SK-N-SH treated with all-trans-retinoic acid at 6 μM for 48 hours (cell line): ENCODE data around the gene SMIM15.

ENCODE experiments used
- ATAC-seq: fragments of 200-7000 bp; cut with Tn5 transposase; 3 replicates; pipeline ENCODE4 v1.9.1; 2020; ENCODE audit warnings: mild to moderate bottlenecking, moderate library complexity
- ARNTL ChIP-seq: fragments of 450-650 bp; formaldehyde crosslinking; IDR thresholded peaks from 2 replicates; pipeline ENCODE4 v1.5.0; 2020; ENCODE audit warnings: low read depth, mild to moderate bottlenecking, moderate library complexity, borderline replicate concordance
- BACH2 ChIP-seq: fragments of 250-450 bp; sonication (Bioruptor Pico); IDR thresholded peaks from 2 replicates; pipeline ENCODE4 v1.9.0; 2021; ENCODE audit warnings: mild to moderate bottlenecking, borderline replicate concordance
- ESRRG ChIP-seq: fragments of 250-450 bp; sonication (Bioruptor Pico); IDR thresholded peaks from 2 replicates; pipeline ENCODE4 v1.6.1; 2021; ENCODE audit warnings: mild to moderate bottlenecking
- GLIS3 ChIP-seq: fragments of 250-450 bp; sonication (Bioruptor Pico); IDR thresholded peaks from 2 replicates; pipeline ENCODE4 v1.5.0; 2020; ENCODE audit warnings: mild to moderate bottlenecking, moderate library complexity
- ISL1 ChIP-seq: fragments of 250-450 bp; sonication (Bioruptor Pico); IDR thresholded peaks from 2 replicates; pipeline ENCODE4 v2.1.2; 2022; ENCODE audit warnings: mild to moderate bottlenecking, moderate library complexity
- OSR1 ChIP-seq: fragments of 250-450 bp; sonication (Bioruptor Pico); IDR thresholded peaks from 2 replicates; pipeline ENCODE4 v1.8.0; 2022; ENCODE audit warnings: moderate library complexity, mild to moderate bottlenecking, inconsistent platforms
- PATZ1 ChIP-seq: fragments of 250-450 bp; sonication (Bioruptor Pico); IDR thresholded peaks from 2 replicates; pipeline ENCODE4 v1.8.0; 2020; ENCODE audit warnings: mild to moderate bottlenecking, moderate library complexity, borderline replicate concordance
- POU6F1 ChIP-seq: fragments of 250-450 bp; sonication (Bioruptor Pico); IDR thresholded peaks from 2 replicates; pipeline ENCODE4 v1.8.0; 2021; ENCODE audit warnings: low read depth, mild to moderate bottlenecking, moderate library complexity, borderline replicate concordance
- PPARA ChIP-seq: fragments of 250-450 bp; sonication (Bioruptor Pico); IDR thresholded peaks from 2 replicates; pipeline ENCODE4 v1.5.0; 2020; ENCODE audit warnings: mild to moderate bottlenecking, borderline replicate concordance
- RARB ChIP-seq: fragments of 250-450 bp; sonication (Bioruptor Pico); IDR thresholded peaks from 2 replicates; pipeline ENCODE4 v1.8.0; 2021; ENCODE audit warnings: mild to moderate bottlenecking, moderate library complexity
- SNAI2 ChIP-seq: fragments of 250-450 bp; sonication (Bioruptor Pico); IDR thresholded peaks from 2 replicates; pipeline ENCODE4 v1.5.0; 2020; ENCODE audit warnings: mild to moderate bottlenecking, moderate library complexity
- TCF4 ChIP-seq: fragments of 250-450 bp; sonication (Bioruptor Pico); IDR thresholded peaks from 2 replicates; pipeline ENCODE4 v1.8.0; 2021; ENCODE audit warnings: mild to moderate bottlenecking, moderate library complexity, borderline replicate concordance
- TOX ChIP-seq: fragments of 250-450 bp; sonication (Bioruptor Pico); IDR thresholded peaks from 2 replicates; pipeline ENCODE4 v1.8.0; 2021; ENCODE audit warnings: mild to moderate bottlenecking, moderate library complexity, borderline replicate concordance
- TSHZ2 ChIP-seq: fragments of 250-450 bp; sonication (Bioruptor Pico); IDR thresholded peaks from 2 replicates; pipeline ENCODE4 v1.5.0; 2020; ENCODE audit warnings: mild to moderate bottlenecking, moderate library complexity
- ZFP3 ChIP-seq: fragments of 250-450 bp; sonication (Bioruptor Pico); IDR thresholded peaks from 2 replicates; pipeline ENCODE4 v1.5.0; 2020; ENCODE audit warnings: mild to moderate bottlenecking, moderate library complexity
- ZFP30 ChIP-seq: fragments of 450-650 bp; formaldehyde crosslinking; IDR thresholded peaks from 2 replicates; pipeline ENCODE4 v1.5.0; 2022; ENCODE audit warnings: mild to moderate bottlenecking, moderate library complexity
- ZNF565 ChIP-seq: fragments of 450-650 bp; formaldehyde crosslinking; conservative IDR thresholded peaks from 2 replicates; pipeline ENCODE4 v1.5.0; 2020; ENCODE audit warnings: low read depth, mild to moderate bottlenecking, moderate library complexity
- ZNF70 ChIP-seq: fragments of 450-650 bp; formaldehyde crosslinking; IDR thresholded peaks from 2 replicates; pipeline ENCODE4 v1.5.0; 2020; ENCODE audit warnings: mild to moderate bottlenecking, moderate library complexity

Gene SMIM15

GRCh38 chr5:61130289-61130688 is 32.0 kb downstream of the SMIM15 start:
- no peak for ATAC-seq
- no peak for TF ChIP-seq GLIS3 (CRISPR knock-in tag)
- no peak for TF ChIP-seq TOX
- TF ChIP-seq PPARA (CRISPR knock-in tag), result no peak
- no peak for TF ChIP-seq ISL1
- TF ChIP-seq RARB (CRISPR knock-in tag), result no peak
- TF ChIP-seq PATZ1 (CRISPR knock-in tag), result no peak

GRCh38 chr5:61123145-61123544 is 39.1 kb downstream of the SMIM15 start:
- no peak for ATAC-seq

GRCh38 chr5:61120534-61120933 is 41.7 kb downstream of the SMIM15 start:
- TF ChIP-seq SNAI2 (CRISPR knock-in tag), result no peak
- TF ChIP-seq ESRRG, result no peak
- TF ChIP-seq TCF4 (CRISPR knock-in tag), result no peak
- no peak for TF ChIP-seq TSHZ2
- TF ChIP-seq RARB (CRISPR knock-in tag), result no peak
- TF ChIP-seq PPARA (CRISPR knock-in tag), result no peak
- no peak for TF ChIP-seq ZNF70
- TF ChIP-seq GLIS3 (CRISPR knock-in tag), result no peak
- no peak for TF ChIP-seq POU6F1
- no peak for TF ChIP-seq ZFP3
- TF ChIP-seq ISL1, result no peak
- no peak for ATAC-seq

More at GRCh38 chr5:61123145-61123544, 39.1 kb downstream of the SMIM15 start:
- TF ChIP-seq ZNF70, result no peak
- no peak for TF ChIP-seq OSR1 (CRISPR knock-in tag)
- TF ChIP-seq ZFP30 (CRISPR knock-in tag), result no peak
- TF ChIP-seq TOX, result no peak
- TF ChIP-seq BACH2, result no peak
- TF ChIP-seq ZFP3, result no peak
- TF ChIP-seq TSHZ2, result no peak
- no peak for TF ChIP-seq ESRRG
- no peak for TF ChIP-seq POU6F1
- TF ChIP-seq SNAI2 (CRISPR knock-in tag), result no peak
- no peak for TF ChIP-seq ZNF565 (CRISPR knock-in tag)
- no peak for TF ChIP-seq PPARA (CRISPR knock-in tag)
- TF ChIP-seq RARB (CRISPR knock-in tag), result no peak
- TF ChIP-seq ARNTL (CRISPR knock-in tag), result no peak
- TF ChIP-seq, all 23 proteins: peak for 0

GRCh38 chr5:61119066-61119465 is 43.2 kb downstream of the SMIM15 start:
- TF ChIP-seq TSHZ2 (no peak), ISL1 (no peak)
- ATAC-seq, result no peak
